D721Med (cell line): Measurements from ENCODE around the gene TMEM223.
"Not testable (repeated sequence)": the region's sequence is repeated elsewhere in the genome, so short reads cannot be mapped to it uniquely, and the experiment has no call there.

Source experiments
- DNase-seq: peaks from one replicate; pipeline ENCODE4 v3.0.0; 2011; ENCODE audit warnings: low spot score; ENCODE audit not compliant: insufficient read length
- FAIRE-seq: peaks from 2 replicates; lab custom pipeline; 2011; peaks lifted over from hg19 to GRCh38; lab: Jason Lieb, UNC
- TF ChIP-seq, protein P1 (sequence below): IDR thresholded peaks from 2 replicates; pipeline ENCODE4 v1.5.1; 2012; ENCODE audit warnings: mild to moderate bottlenecking, control low read depth; ENCODE audit not compliant: insufficient read depth; ENCODE audit errors: missing control alignments

TMEM223 gene

DNA sequence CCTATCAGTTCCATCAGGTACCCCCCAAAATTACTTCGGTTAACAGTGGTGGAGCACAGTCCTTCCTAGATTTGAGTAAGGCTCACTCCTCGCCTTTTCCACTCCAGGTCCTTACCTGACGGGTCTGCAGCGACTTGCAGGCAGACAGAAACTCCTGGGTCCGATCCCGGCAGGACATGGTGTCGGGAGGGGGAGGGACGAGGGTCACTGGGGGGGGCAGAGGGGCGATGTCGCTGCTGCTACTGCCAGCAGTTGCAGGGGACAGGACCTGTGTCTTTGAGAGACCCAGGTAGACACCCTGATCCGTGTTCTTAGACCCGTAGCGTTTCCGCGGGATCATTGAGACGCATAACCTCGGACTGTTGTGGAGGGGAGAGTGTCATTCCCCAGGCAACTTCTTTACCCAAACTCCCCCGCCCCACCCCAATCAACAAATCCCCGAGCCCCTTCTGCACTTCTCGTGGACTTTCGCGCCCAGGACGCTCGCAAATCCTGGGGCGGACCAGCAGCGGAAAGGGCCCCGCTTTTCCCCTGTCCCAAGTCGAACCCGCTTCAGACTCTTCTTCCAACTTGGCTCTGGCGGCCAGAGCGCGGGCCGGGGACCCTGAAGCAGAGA, 39.2 kb upstream of the TMEM223 start:
- DNase-seq (no peak), FAIRE-seq (no peak)
- TF ChIP-seq, protein P1, sequence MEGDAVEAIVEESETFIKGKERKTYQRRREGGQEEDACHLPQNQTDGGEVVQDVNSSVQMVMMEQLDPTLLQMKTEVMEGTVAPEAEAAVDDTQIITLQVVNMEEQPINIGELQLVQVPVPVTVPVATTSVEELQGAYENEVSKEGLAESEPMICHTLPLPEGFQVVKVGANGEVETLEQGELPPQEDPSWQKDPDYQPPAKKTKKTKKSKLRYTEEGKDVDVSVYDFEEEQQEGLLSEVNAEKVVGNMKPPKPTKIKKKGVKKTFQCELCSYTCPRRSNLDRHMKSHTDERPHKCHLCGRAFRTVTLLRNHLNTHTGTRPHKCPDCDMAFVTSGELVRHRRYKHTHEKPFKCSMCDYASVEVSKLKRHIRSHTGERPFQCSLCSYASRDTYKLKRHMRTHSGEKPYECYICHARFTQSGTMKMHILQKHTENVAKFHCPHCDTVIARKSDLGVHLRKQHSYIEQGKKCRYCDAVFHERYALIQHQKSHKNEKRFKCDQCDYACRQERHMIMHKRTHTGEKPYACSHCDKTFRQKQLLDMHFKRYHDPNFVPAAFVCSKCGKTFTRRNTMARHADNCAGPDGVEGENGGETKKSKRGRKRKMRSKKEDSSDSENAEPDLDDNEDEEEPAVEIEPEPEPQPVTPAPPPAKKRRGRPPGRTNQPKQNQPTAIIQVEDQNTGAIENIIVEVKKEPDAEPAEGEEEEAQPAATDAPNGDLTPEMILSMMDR = no peak

DNA sequence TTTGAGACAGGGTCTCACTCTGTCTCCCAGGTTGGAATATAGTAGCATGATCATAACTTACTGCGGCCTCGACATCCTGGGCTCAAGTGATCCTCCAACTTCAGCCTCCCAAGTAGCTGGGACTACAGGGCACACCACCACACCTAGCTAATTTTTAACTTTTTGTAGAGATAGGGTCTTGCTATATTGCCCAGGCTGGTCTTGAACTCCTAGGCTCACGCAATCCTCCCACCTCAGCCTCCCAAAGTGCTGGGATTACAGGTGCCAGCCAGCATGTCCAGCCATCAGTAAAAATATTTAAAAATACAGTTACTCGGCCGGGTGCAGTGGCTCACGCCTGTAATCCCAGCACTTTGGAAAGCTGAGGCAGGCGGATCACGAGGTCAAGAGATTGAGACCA, 36.3 kb upstream of the TMEM223 start:
- FAIRE-seq, DNase-seq: not testable (repeated sequence)

DNA sequence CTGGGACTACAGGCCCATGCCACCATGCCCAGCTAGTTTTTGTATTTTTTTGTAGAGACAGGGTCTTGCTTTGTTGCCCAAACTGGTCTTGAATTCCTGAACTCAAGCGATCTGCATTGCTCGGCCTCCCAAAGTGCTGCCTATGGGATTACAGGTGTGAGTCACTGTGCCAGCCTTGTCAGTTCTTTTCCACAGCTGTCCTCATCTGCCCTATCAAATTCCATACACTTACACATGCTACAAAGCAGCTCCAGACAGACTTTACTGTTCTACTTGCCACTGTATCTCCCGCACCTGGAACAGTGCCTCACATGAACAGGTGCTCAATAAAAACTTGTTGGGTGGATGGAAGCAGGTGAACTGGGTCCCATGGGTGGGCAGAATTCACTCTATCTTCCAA, 31.9 kb upstream of the TMEM223 start:
- no peak for FAIRE-seq
- DNase-seq = no peak
- TF ChIP-seq, protein P1 = no peak

DNA sequence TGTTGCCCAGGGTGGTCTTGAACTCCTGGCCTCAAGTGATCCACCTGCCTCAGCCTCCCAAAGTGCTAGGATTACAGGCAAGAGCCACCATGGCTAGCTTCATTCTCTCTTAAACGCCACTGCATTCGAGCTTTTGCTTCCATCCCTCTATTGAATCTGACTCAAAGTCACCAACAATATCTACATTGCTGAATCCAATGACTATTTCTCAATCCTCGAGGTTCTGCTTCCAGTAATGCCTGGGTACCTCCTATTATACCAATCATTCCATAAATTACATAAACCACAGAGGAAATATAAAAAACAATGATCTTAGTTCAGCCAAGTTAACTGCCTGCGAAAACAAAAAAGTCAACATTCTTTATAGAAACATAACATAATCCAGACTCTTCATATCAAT, 25.3 kb upstream of the TMEM223 start:
- no peak for DNase-seq
- no peak for FAIRE-seq
- TF ChIP-seq, protein P1 = no peak

DNA sequence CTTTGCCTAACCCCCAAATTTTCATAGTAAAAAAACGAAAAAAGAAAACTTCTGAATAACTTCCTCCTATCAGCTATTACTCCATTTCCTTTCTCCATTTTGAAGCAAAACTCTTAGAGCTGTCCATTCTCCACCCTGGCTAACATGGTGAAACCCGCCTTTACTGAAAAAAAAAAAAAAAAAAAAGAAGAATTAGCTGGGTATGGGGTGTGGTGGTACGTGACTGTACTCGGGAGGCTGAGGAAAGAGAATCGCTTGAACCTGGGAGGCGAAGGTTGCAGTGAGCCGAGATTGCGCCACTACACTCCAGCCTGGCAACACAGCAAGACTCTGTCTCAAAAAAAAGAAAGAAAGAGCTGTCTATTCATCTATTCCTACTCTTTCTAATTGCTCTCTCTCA, 24.8 kb upstream of the TMEM223 start:
- FAIRE-seq (no peak), DNase-seq (no peak)
- TF ChIP-seq, protein P1 = no peak

DNA sequence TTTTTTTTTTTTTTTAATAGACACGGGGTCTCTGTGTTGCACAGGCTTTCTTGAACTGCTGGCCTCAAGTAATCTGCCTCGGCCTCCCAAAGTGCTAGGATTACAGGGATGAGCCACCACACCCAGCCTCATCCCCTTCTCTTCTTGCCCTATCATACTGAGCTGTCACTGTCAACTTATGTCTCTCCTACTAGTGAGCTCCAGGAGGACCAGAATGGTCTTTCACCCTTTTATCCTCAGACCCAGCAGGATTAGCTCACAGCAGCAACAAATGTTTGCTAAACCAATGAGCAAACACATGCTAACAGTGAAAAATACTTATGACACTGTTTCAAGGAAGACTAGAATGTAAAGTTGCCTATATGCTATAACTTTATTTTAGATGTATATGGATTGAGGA, 19.9 kb upstream of the TMEM223 start:
- TF ChIP-seq, protein P1 = no peak
- DNase-seq (no peak), FAIRE-seq (no peak)

DNA sequence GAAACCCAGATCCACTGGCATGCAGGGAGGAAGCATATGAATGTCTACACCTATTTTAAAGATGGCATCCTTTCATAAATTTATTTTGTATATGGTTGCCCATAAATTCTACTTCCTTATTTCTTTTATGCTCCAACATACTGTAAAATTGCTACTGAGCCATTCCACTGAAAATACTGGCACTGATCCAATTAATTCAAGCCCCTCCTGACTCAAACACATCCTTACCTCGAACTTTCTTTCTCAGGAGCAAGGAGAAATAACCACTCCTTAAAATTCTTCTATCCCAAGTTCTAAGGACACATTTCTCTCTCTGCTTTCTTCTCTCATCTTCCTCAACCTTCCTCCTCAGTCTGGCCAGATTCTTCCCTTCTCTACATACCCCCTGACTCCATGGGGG, 18.9 kb upstream of the TMEM223 start:
- DNase-seq (no peak), FAIRE-seq (no peak)
- TF ChIP-seq, protein P1 = no peak
